ENCODE measurements around the gene TMEM213.

GRCh38 chr7:138875794-138876193 is 78.0 kb downstream of the TMEM213 start:
- TF ChIP-seq GATA3 (IDR thresholded peaks at IDR 0.05; ENCODE audit: low read depth, low read length) (no peak), GATA2 (IDR thresholded peaks at IDR 0.05; ENCODE audit: low read depth, low read length) (no peak)

Measured in SH-SY5Y (cell line).